ENCODE results near the gene PHF21A.

- TF ChIP-seq CTCF (IDR thresholded peaks at IDR 0.05): no peak
- no peak for TF ChIP-seq POLR2A (IDR thresholded peaks at IDR 0.05)
Observed at GRCh38 chr11:45982656-45983470, 138.4 kb downstream of the PHF21A start.

Measured in uterus (tissue), 2 donors.